Gastrocnemius medialis (tissue), 4 donors: ENCODE measurements around the gene PABPC1L. TPM values are rescaled to one million over a fixed set of nuclear protein-coding genes. Genes with fewer than 3 reads are reported as not detected.
A peak's percentile ranks its signal among the peaks of the same experiment; 100 is the strongest.
"Not testable (repeated sequence)": the region's sequence is repeated elsewhere in the genome, so short reads cannot be mapped to it uniquely, and the experiment has no call there.

Experiments used
- ATAC-seq, 2 donors: fragments of 150-250 bp; one replicate each; pipeline ENCODE4 v1.9.1; 2016
- DNase-seq, 2 donors: peaks; one replicate each; pipeline ENCODE4 v3.0.0-alpha.2; 2019
- H3K27ac ChIP-seq, 4 donors: fragments of 200-600 bp; sonication (generic); 1 replicate in 1 of 4; 2 replicates in 3 of 4; pipeline ENCODE4 v1.5.1; 2016 to 2018; ENCODE audit warnings: mild to moderate bottlenecking in 2 of 4, moderate library complexity in 1 of 4
- H3K27me3 ChIP-seq, 3 donors: fragments of 200-600 bp; sonication (generic) in 2 of 3; 1 replicate in 1 of 3; 2 replicates in 2 of 3; pipeline versions ENCODE4 v1.5.1 to v1.6.0; 2016 to 2019; ENCODE audit warnings: mild to moderate bottlenecking in 1 of 3, moderate library complexity in 1 of 3
- H3K36me3 ChIP-seq, 2 donors: fragments of 200-600 bp; sonication (generic) in 1 of 2; one replicate each; pipeline ENCODE4 v1.5.1; 2017 to 2018
- H3K4me1 ChIP-seq, 2 donors: fragments of 200-600 bp; sonication (generic) in 1 of 2; one replicate each; pipeline ENCODE4 v1.5.1; 2016 to 2017; ENCODE audit warnings: mild to moderate bottlenecking in 2 of 2
- H3K4me3 ChIP-seq, 4 donors: fragments of 200-600 bp; sonication (generic) in 3 of 4; 1 replicate in 1 of 4; 2 replicates in 3 of 4; pipeline ENCODE4 v1.5.1; 2016 to 2019; ENCODE audit warnings: mild to moderate bottlenecking in 2 of 4
- H3K9me3 ChIP-seq, 3 donors: fragments of 200-600 bp; sonication (generic) in 2 of 3; 1 replicate in 1 of 3; 2 replicates in 2 of 3; pipeline ENCODE4 v1.5.1; 2016 to 2019
- POLR2A ChIP-seq, 2 donors: fragments of 450-650 bp; IDR thresholded peaks; one replicate each; pipeline ENCODE4 v1.6.1; 2017; ENCODE audit warnings: antibody characterized with exemption in 2 of 2, mild to moderate bottlenecking in 2 of 2, moderate library complexity in 2 of 2
- in situ Hi-C, 4 donors: fragments of 200-750 bp; cut with MboI; loops; one replicate each; pipeline versions ENCODE4 v1.15.0 to v1.8.0; 2017; ENCODE audit warnings: low sequenced_read_pairs in 4 of 4
- intact Hi-C: fragments of 100-400 bp; cut with DNase I; formaldehyde crosslinking; loops from one replicate; pipeline ENCODE4 v1.15.1; 2023; ENCODE audit warnings: low total_unique reads
- total RNA-seq, 4 donors: library from RNA; depleted of rRNA; stranded (reverse); fragments of >200 nt; gene quantifications; one replicate each; pipeline versions ENCODE4 v1.1.0 to v1.2.3, GENCODE V29; 2016
- TF ChIP-seq, protein P1 (sequence below), 5 experiments: fragments of 450-650 bp in 3 of 5; fragments of 200-600 bp in 2 of 5; sonication (generic) in 2 of 5; IDR thresholded peaks in 4 of 5; conservative IDR thresholded peaks in 1 of 5; 1 replicate in 4 of 5; 2 replicates in 1 of 5; pipeline ENCODE4 v1.5.1; 2016 to 2019; ENCODE audit warnings: antibody characterized with exemption in 5 of 5, mild to moderate bottlenecking in 3 of 5, moderate library complexity in 3 of 5

PABPC1L gene
- total RNA-seq, 4 donors from 2014 or later, result 0.22 to 3.8 (median 0.54) TPM

DNA sequence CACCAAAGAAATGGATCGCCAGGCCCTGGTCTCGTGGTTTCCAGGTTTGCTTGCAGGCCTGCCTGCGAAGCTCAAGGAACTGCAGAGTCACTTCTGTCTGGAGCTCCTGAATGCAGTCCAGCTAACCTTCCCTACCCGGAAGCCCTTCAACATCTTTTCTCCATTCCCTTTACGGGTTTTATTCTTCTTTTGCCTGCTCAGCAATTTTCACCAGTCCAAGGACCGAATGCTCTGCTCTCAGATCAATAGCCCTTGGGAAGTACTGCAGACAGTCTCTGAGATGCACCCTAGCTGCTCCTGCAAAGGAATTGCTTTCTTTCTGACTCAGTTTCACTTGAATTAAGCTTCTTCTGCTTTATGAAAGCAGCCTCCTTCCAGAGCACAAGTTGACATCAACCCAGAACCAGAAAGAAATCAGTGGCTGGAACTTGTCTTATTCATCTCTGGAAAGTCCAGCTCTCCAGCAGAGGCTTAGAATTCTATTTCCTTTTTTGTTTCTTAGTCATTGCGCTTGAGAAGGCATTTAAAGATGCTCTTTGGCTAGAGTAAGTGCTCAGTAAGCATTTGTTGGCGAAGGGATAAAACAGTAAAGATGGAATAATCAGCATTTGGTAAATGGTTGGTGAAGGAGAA, 43.0 kb upstream of the PABPC1L start:
- no peaks in the 10 kb centered on the region for H3K36me3 ChIP-seq
- H3K4me3 ChIP-seq, result peak overlapping the region in 1 of 4 donors; percentile 25
- TF ChIP-seq, protein P1, sequence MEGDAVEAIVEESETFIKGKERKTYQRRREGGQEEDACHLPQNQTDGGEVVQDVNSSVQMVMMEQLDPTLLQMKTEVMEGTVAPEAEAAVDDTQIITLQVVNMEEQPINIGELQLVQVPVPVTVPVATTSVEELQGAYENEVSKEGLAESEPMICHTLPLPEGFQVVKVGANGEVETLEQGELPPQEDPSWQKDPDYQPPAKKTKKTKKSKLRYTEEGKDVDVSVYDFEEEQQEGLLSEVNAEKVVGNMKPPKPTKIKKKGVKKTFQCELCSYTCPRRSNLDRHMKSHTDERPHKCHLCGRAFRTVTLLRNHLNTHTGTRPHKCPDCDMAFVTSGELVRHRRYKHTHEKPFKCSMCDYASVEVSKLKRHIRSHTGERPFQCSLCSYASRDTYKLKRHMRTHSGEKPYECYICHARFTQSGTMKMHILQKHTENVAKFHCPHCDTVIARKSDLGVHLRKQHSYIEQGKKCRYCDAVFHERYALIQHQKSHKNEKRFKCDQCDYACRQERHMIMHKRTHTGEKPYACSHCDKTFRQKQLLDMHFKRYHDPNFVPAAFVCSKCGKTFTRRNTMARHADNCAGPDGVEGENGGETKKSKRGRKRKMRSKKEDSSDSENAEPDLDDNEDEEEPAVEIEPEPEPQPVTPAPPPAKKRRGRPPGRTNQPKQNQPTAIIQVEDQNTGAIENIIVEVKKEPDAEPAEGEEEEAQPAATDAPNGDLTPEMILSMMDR (IDR thresholded peaks at IDR 0.05 in 4 of 5, conservative IDR thresholded peaks at IDR 0.05 in 1 of 5), result no peak
- TF ChIP-seq POLR2A (IDR thresholded peaks at IDR 0.05), result no peak
- in situ Hi-C loops (loop anchor here (5.0 to 10.0 kb wide), 4 partner anchors 122 to 185 kb away; partner anchors contain the start of gene KCNK15 (in 2 of the 4)), intact Hi-C loops (loop anchor here (1.0 to 5.0 kb wide), 3 partner anchors 65 to 180 kb away; no protein-coding TSS in a partner anchor)
- DNase-seq (no peak), ATAC-seq (no peak)
- H3K27ac ChIP-seq, result no peak overlapping the region
- peaks cover 2 to 12% of the 10 kb centered on the region in 2 donors for H3K4me1 ChIP-seq
- H3K27me3 ChIP-seq, result no peaks in the 10 kb centered on the region
- H3K9me3 ChIP-seq, result no peaks in the 10 kb centered on the region

DNA sequence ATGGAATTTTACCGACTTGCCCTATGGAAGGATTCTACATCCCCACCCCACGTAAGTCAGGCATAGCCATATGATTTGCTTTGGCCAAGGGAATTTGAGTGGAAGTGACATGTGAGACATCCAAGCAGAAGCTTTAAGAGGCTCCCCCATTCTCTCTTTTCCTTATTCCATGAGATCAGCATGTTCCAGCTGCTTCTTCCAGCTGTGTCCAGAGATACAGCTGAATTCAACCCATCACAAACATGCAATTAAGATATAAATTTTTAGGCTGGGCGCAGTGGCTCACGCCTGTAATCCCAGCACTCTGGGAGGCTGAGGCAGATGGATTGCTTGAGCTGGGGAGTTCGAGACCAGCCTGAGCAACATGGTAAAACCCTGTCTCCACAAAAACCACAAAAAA, 40.4 kb upstream of the PABPC1L start:
- intact Hi-C loops, result loop anchor here (5.0 kb wide), 2 partner anchors 67 to 182 kb away; no protein-coding TSS in a partner anchor

DNA sequence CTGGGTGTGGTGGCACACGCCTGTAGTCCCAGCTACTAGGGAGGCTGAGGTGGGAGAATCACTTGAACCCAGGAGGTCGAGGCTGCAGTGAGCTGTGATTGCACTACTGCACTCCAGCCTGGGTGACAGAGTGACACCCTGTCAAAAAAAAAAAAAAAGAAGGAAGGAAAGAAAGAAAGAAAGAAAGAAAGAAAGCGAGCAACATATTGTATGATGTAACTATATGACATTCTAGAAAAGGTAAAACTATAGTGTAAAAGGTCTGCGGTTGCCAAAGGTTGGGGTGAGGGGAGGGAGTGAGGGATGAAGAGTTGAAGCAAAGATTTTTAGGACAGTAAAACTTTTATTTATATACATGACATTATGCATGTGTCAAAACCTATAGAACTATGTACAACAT, 27.5 kb upstream of the PABPC1L start:
- intact Hi-C loops, result loop anchor here (10.0 kb wide), 1 partner anchor 668 kb away; the partner anchor contains the start of gene OSER1
- ATAC-seq, H3K4me3 ChIP-seq, DNase-seq, in situ Hi-C loops, H3K27ac ChIP-seq, H3K27me3 ChIP-seq, H3K9me3 ChIP-seq, H3K36me3 ChIP-seq: not testable (repeated sequence)
- peaks cover 16 to 19% of the 10 kb centered on the region in 2 donors for H3K4me1 ChIP-seq

More for the DNA sequence above, 40.4 kb upstream of the PABPC1L start:
- Histone ChIP-seq H3K4me3 (no peak overlapping the region), H3K36me3 (no peaks in the 10 kb centered on the region), H3K9me3 (no peaks in the 10 kb centered on the region), H3K27me3 (no peaks in the 10 kb centered on the region), H3K27ac (no peak overlapping the region), H3K4me1 (peaks cover 0 to 6% of the 10 kb centered on the region in 2 donors)
- ATAC-seq (no peak), DNase-seq (no peak)
- no peak for TF ChIP-seq POLR2A (IDR thresholded peaks at IDR 0.05)
- TF ChIP-seq, protein P1 (IDR thresholded peaks at IDR 0.05 in 4 of 5, conservative IDR thresholded peaks at IDR 0.05 in 1 of 5), result no peak
- in situ Hi-C loops, result loop anchor here (5.0 to 10.0 kb wide), 4 partner anchors 125 to 187 kb away; partner anchors contain the start of gene KCNK15 (in 2 of the 4)

DNA sequence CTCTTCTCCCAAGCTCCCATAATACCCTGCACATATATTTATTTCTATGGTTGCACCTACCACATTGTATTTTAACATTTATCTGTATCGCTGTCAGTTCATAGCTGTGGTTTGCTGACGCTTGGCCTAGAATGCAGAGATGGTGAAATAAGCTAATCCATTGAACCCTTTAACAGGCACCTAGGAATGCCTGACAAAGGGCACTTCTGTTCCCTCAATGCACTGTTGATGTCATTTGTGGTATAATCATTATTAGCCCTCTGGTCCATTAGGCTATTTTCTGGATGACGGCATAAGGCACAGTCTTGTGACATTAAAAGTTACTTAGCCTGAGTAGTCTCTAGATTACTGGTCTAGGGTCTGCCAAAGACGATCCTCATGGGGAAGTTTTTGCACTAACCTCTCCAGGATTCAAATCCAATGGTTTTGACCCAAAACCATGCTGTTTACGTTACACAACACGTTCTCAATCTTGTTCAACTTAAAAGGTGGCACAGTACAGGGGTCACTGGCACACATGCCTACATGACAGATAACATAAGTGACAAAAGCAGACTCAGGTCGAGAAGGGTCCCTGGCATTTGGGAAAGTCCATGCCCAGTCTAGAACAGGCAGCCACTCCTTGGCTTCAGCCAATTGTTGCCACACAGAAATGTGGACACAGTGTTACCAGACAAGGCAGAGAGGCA, 26.5 kb upstream of the PABPC1L start:
- no peaks in the 10 kb centered on the region for H3K27me3 ChIP-seq
- TF ChIP-seq, protein P1 (IDR thresholded peaks at IDR 0.05 in 4 of 5, conservative IDR thresholded peaks at IDR 0.05 in 1 of 5), result no peak
- no peak for TF ChIP-seq POLR2A (IDR thresholded peaks at IDR 0.05)
- no peak for DNase-seq
- H3K9me3 ChIP-seq, result no peaks in the 10 kb centered on the region
- in situ Hi-C loops, result no loop called here
- peaks cover 26 to 27% of the 10 kb centered on the region in 2 donors for H3K4me1 ChIP-seq
- no peak for ATAC-seq
- no peak overlapping the region for H3K27ac ChIP-seq
- no peak overlapping the region for H3K4me3 ChIP-seq
- intact Hi-C loops, result loop anchor here (10.0 kb wide), 1 partner anchor 669 kb away; the partner anchor contains the start of gene OSER1
- no peaks in the 10 kb centered on the region for H3K36me3 ChIP-seq

DNA sequence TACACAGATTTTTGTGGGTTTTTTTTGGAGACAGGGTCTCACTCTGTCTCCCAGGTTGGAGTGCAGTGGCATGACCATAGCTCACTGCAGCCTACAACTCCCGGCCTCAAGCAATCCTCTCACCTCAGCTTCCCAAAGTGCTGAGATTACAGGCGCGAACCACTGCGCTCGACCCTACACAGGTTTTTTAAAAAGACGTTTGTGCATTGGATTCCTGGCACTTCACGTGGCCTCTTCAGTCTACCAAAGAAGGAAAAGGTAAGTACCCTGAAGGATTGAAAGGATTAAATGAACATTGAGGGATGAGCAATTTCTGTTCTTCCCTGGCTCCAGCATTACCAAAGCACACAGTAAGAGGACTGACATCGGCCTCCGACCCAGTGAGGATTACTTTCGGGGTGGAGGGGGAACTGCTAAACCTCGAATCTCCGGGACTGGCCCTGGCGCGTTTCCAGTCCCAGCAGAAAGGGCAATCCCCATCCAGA, 24.9 kb upstream of the PABPC1L start:
- TF ChIP-seq, protein P1 (IDR thresholded peaks at IDR 0.05 in 4 of 5, conservative IDR thresholded peaks at IDR 0.05 in 1 of 5), result no peak
- no peak for TF ChIP-seq POLR2A (IDR thresholded peaks at IDR 0.05)

More for the DNA sequence above, 24.9 kb upstream of the PABPC1L start:
- peak overlapping the region; percentile 74 to 96 (median 80) for H3K4me3 ChIP-seq
- H3K36me3 ChIP-seq, result no peaks in the 10 kb centered on the region
- no peaks in the 10 kb centered on the region for H3K9me3 ChIP-seq
- intact Hi-C loops, result loop anchor here (2.0 to 10.0 kb wide), 2 partner anchors 76 to 670 kb away; partner anchors contain the start of genes OSER1 and TOMM34
- in situ Hi-C loops, result no loop called here
- ATAC-seq (peak in 1 of 2 donors; percentile 2), DNase-seq (no peak)
- H3K27me3 ChIP-seq, result no peaks in the 10 kb centered on the region
- peaks cover 29 to 36% of the 10 kb centered on the region in 2 donors for H3K4me1 ChIP-seq
- peak overlapping the region; percentile 84 to 97 (median 92) for H3K27ac ChIP-seq
